GM23248 (cell line): Measurements from ENCODE around the gene ARHGAP8.

Experiments used
- EZH2 ChIP-seq: fragments of 200-600 bp; sonication (generic); IDR thresholded peaks from 2 replicates; pipeline ENCODE4 v1.6.1; 2018; ENCODE audit warnings: antibody characterized with exemption, mild to moderate bottlenecking; ENCODE audit not compliant: insufficient read depth, poor library complexity, severe bottlenecking
- EZH2phosphoT487 ChIP-seq: fragments of 200-600 bp; sonication (generic); IDR thresholded peaks from 2 replicates; pipeline ENCODE4 v1.6.1; 2018; ENCODE audit warnings: antibody characterized with exemption, moderate library complexity, mild to moderate bottlenecking, low read depth; ENCODE audit not compliant: insufficient read depth

DNA sequence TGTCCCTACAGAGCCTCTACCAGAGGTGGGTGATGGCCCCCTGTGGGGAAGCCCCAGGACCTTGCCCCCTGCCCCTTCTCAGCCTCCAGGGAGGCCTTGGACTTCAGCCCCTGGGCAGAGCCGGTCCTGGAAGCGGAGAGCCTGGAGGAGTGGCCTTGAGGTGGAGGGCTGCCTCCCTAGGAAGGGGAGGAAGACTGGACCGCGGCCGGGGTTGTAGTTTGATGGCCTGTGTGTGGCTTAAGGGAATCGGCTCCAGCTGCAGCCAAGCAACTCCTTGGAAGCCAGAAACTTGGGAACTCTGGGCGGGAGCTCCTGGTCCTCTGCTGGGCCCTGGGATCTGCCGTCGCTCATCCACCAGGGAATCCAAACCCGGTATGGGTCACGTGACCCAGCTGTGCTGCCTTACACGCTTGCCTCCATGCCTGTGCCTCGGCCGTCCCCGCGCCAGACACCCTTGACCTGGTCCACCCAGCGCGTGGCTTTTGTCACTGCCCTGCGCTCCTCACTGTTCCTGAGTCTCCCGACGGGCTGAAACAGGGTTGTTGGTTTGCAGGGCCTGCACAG lies 23.5 kb upstream of the ARHGAP8 start:
- TF ChIP-seq EZH2phosphoT487, result no peak
- no peak for TF ChIP-seq EZH2
